D721Med (cell line): ENCODE measurements around the gene SSBP1.
"Not testable (repeated sequence)": the region's sequence is repeated elsewhere in the genome, so short reads cannot be mapped to it uniquely, and the experiment has no call there.

Experiments
- DNase-seq: peaks from one replicate; pipeline ENCODE4 v3.0.0; 2011; ENCODE audit warnings: low spot score; ENCODE audit not compliant: insufficient read length
- FAIRE-seq: peaks from 2 replicates; lab custom pipeline; 2011; peaks lifted over from hg19 to GRCh38; lab: Jason Lieb, UNC
- TF ChIP-seq, protein P1 (sequence below): IDR thresholded peaks from 2 replicates; pipeline ENCODE4 v1.5.1; 2012; ENCODE audit warnings: mild to moderate bottlenecking, control low read depth; ENCODE audit not compliant: insufficient read depth; ENCODE audit errors: missing control alignments

The SSBP1 gene

GRCh38 chr7:141742229-141742628 is 4.1 kb downstream of the SSBP1 start:
- TF ChIP-seq, protein P1, sequence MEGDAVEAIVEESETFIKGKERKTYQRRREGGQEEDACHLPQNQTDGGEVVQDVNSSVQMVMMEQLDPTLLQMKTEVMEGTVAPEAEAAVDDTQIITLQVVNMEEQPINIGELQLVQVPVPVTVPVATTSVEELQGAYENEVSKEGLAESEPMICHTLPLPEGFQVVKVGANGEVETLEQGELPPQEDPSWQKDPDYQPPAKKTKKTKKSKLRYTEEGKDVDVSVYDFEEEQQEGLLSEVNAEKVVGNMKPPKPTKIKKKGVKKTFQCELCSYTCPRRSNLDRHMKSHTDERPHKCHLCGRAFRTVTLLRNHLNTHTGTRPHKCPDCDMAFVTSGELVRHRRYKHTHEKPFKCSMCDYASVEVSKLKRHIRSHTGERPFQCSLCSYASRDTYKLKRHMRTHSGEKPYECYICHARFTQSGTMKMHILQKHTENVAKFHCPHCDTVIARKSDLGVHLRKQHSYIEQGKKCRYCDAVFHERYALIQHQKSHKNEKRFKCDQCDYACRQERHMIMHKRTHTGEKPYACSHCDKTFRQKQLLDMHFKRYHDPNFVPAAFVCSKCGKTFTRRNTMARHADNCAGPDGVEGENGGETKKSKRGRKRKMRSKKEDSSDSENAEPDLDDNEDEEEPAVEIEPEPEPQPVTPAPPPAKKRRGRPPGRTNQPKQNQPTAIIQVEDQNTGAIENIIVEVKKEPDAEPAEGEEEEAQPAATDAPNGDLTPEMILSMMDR = no peak
- DNase-seq = no peak
- no peak for FAIRE-seq

DNA sequence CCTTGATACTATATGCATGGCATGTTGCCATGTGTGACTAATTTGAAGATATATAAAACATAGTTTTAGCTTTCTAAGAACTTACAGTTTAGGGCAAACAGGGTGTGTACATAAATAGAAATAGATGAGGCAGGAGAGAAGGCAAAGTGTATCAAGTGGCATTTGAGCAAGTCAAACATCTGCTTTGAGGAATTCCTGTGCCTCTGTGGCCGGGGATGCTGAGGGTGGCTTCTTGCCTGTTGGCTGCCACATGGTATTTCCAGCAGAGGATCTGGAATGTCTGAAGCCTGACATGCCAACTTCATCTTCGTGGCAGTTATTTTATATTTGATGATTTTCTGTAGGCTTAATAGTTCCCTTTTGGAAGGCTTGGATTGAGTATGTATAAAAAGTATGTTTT is 6.0 kb downstream of the SSBP1 start:
- TF ChIP-seq, protein P1 = no peak
- DNase-seq (no peak), FAIRE-seq (no peak)

DNA sequence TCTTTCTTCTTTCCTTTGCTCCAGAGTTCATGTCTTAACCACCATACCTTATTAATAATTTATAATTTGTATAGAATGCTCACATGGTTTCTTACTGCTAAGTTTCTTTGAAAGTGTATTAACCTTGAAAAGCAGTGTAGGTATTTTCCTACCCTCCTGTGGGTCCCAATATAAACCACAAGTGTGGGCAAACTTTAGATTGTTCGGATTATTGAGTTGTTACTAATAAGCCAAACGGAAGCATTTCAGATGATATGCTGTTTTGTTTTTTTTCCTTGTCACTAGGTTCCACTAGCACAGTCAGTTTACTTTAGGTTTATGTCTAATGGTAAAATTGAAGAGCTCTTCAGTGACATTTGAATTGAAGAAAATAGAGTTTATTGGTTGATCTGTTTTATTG is 10.2 kb downstream of the SSBP1 start:
- TF ChIP-seq, protein P1 = no peak
- FAIRE-seq (no peak), DNase-seq (no peak)

GRCh38 chr7:141751904-141752303 is 13.7 kb downstream of the SSBP1 start:
- not testable (repeated sequence) for FAIRE-seq, DNase-seq

GRCh38 chr7:141752634-141753033 is 14.5 kb downstream of the SSBP1 start:
- TF ChIP-seq, protein P1 = peak; percentile 31
- no peak for DNase-seq
- no peak for FAIRE-seq

- no peak for DNase-seq
- TF ChIP-seq, protein P1 = peak; percentile 58
- no peak for FAIRE-seq
These were observed 16.8 kb downstream of the SSBP1 start for GRCh38 chr7:141754939-141755338.

GRCh38 chr7:141763797-141764196 is 25.6 kb downstream of the SSBP1 start, which contains the start of gene TAS2R3:
TAS2R3 (plus strand) TSS chr7:141764097; CDS start chr7:141764159, 62 bp downstream.
- TF ChIP-seq, protein P1 = no peak
- no peak for DNase-seq
- no peak for FAIRE-seq

- not testable (repeated sequence) for FAIRE-seq, DNase-seq
These were observed 32.0 kb downstream of the SSBP1 start for GRCh38 chr7:141770083-141770583.
